MM.1S (cell line): ENCODE data around the gene MOB2.

Source experiments
- DNase-seq: peaks from one replicate; pipeline ENCODE4 v3.0.0-alpha.2; 2015
- H2AFZ ChIP-seq: fragments of 300-600 bp; sonication (generic); 2 replicates; pipeline ENCODE4 v1.6.0; 2016; ENCODE audit warnings: antibody characterized with exemption, low read length
- H3F3A ChIP-seq: fragments of 300-600 bp; sonication (generic); 2 replicates; pipeline ENCODE4 v1.6.1; 2016; ENCODE audit warnings: mild to moderate bottlenecking, antibody characterized with exemption, low read length, moderate library complexity, mixed read lengths; ENCODE audit not compliant: insufficient read depth
- H3K27ac ChIP-seq: fragments of 300-600 bp; sonication (generic); 2 replicates; pipeline ENCODE4 v1.5.1; 2016; ENCODE audit warnings: mild to moderate bottlenecking, low read length
- H3K27me3 ChIP-seq: fragments of 300-600 bp; sonication (generic); replicated peaks from 2 replicates; pipeline ENCODE4 v1.6.0; 2016; ENCODE audit warnings: low read length; ENCODE audit not compliant: insufficient read depth
- H3K36me3 ChIP-seq: fragments of 300-600 bp; sonication (generic); replicated peaks from 2 replicates; pipeline ENCODE4 v1.6.1; 2016; ENCODE audit warnings: mild to moderate bottlenecking, low read length, mixed read lengths; ENCODE audit not compliant: insufficient read depth
- H3K4me1 ChIP-seq: fragments of 300-600 bp; sonication (generic); 2 replicates; pipeline ENCODE4 v1.6.1; 2016; ENCODE audit warnings: low read length, mixed read lengths
- H3K4me2 ChIP-seq: fragments of 300-600 bp; sonication (generic); 2 replicates; pipeline ENCODE4 v1.6.0; 2016; ENCODE audit warnings: low read depth, low read length
- H3K4me3 ChIP-seq: fragments of 300-600 bp; sonication (generic); 2 replicates; pipeline ENCODE4 v1.5.1; 2016; ENCODE audit warnings: low read length, mixed read lengths
- H3K79me2 ChIP-seq: fragments of 300-600 bp; sonication (generic); 2 replicates; pipeline ENCODE4 v1.6.1; 2016; ENCODE audit warnings: mixed run types, low read length, mixed read lengths
- H3K9ac ChIP-seq: fragments of 300-600 bp; sonication (generic); 2 replicates; pipeline ENCODE4 v1.6.1; 2016; ENCODE audit warnings: low read length, mixed read lengths
- H3K9me2 ChIP-seq: fragments of 300-600 bp; sonication (generic); replicated peaks from 2 replicates; pipeline ENCODE4 v1.6.1; 2016; ENCODE audit warnings: mild to moderate bottlenecking, low read length, mixed read lengths; ENCODE audit not compliant: insufficient read depth
- H3K9me3 ChIP-seq: fragments of 300-600 bp; sonication (generic); replicated peaks from 2 replicates; pipeline ENCODE4 v1.6.1; 2016; ENCODE audit warnings: mild to moderate bottlenecking, low read length, mixed read lengths; ENCODE audit not compliant: insufficient read depth
- H4K20me1 ChIP-seq: fragments of 300-600 bp; sonication (generic); 2 replicates; pipeline ENCODE4 v1.6.1; 2016; ENCODE audit warnings: mild to moderate bottlenecking, low read length, moderate library complexity, mixed read lengths; ENCODE audit not compliant: insufficient read depth
- CTCF ChIP-seq: fragments of 300-600 bp; sonication (generic); IDR thresholded peaks from 2 replicates; pipeline ENCODE4 v1.5.1; 2016; ENCODE audit warnings: antibody characterized with exemption, low read length, mixed read lengths
- EZH2 ChIP-seq: fragments of 300-600 bp; sonication (generic); optimal IDR thresholded peaks from 2 replicates; pipeline ENCODE3; 2017; ENCODE audit warnings: low read depth, mild to moderate bottlenecking, antibody characterized with exemption, low read length, mixed read lengths
- EZH2phosphoT487 ChIP-seq: fragments of 300-600 bp; sonication (generic); IDR thresholded peaks from 2 replicates; pipeline ENCODE4 v1.6.1; 2018; ENCODE audit warnings: antibody characterized with exemption, low read length

The MOB2 gene

DNA sequence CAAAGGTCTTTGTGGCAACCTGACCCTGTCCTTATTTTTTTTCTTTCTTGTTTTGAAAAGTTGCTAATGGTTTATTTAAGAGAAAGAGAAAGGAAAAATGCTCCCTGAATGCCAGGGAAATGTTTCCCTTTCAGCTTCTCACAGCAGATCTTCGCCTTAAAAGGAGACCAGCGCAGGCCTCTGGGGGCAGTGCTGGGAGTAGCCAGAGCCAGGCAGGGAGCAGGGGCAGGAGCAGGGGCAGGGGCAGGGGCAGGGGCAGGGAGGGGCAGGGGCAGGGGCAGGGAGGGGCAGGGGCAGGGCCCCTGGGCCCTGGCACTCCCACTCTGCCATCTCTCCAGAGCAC is 5.1 kb downstream of the MOB2 start:
- Histone ChIP-seq H3K9me3 (no peaks in the 10 kb centered on the region), H3K4me2 (no peak overlapping the region), H3K27me3 (no peaks in the 10 kb centered on the region), H4K20me1 (no peaks in the 10 kb centered on the region), H3K79me2 (no peaks in the 10 kb centered on the region), H3K9me2 (no peaks in the 10 kb centered on the region), H3F3A (no peaks in the 10 kb centered on the region), H3K4me3 (no peak overlapping the region), H3K9ac (no peak overlapping the region), H3K36me3 (no peaks in the 10 kb centered on the region), H3K4me1 (no peaks in the 10 kb centered on the region), H3K27ac (no peak overlapping the region), H2AFZ (no peak overlapping the region)
- DNase-seq: no peak
- TF ChIP-seq CTCF (no peak), EZH2phosphoT487 (no peak), EZH2 (no peak)

- TF ChIP-seq CTCF: no peak
- no peak for TF ChIP-seq EZH2phosphoT487
- TF ChIP-seq EZH2: no peak
- no peak for DNase-seq
- H3K4me2 ChIP-seq: no peak overlapping the region
- H3K4me1 ChIP-seq: no peaks in the 10 kb centered on the region
- H3K9ac ChIP-seq: no peak overlapping the region
- H3F3A ChIP-seq: no peaks in the 10 kb centered on the region
- no peaks in the 10 kb centered on the region for H4K20me1 ChIP-seq
- no peaks in the 10 kb centered on the region for H3K79me2 ChIP-seq
- H3K9me3 ChIP-seq: no peaks in the 10 kb centered on the region
- H3K27me3 ChIP-seq: no peaks in the 10 kb centered on the region
- no peaks in the 10 kb centered on the region for H3K9me2 ChIP-seq
- no peak overlapping the region for H3K4me3 ChIP-seq
- H2AFZ ChIP-seq: no peak overlapping the region
- no peak overlapping the region for H3K27ac ChIP-seq
- no peaks in the 10 kb centered on the region for H3K36me3 ChIP-seq
Measured at GRCh38 chr11:1480555-1481482, 5.8 kb downstream of the MOB2 start.

- no peak overlapping the region for H3K4me3 ChIP-seq
- H3K9me2 ChIP-seq: no peaks in the 10 kb centered on the region
- DNase-seq: no peak
- no peaks in the 10 kb centered on the region for H3F3A ChIP-seq
- no peak overlapping the region for H3K9ac ChIP-seq
- H3K27ac ChIP-seq: no peak overlapping the region
- no peak overlapping the region for H3K4me2 ChIP-seq
- no peaks in the 10 kb centered on the region for H3K27me3 ChIP-seq
- TF ChIP-seq EZH2 (no peak), EZH2phosphoT487 (no peak), CTCF (no peak)
- no peaks in the 10 kb centered on the region for H3K9me3 ChIP-seq
- H2AFZ ChIP-seq: no peak overlapping the region
- no peaks in the 10 kb centered on the region for H4K20me1 ChIP-seq
- H3K79me2 ChIP-seq: no peaks in the 10 kb centered on the region
- no peaks in the 10 kb centered on the region for H3K36me3 ChIP-seq
- H3K4me1 ChIP-seq: no peaks in the 10 kb centered on the region
Measured at GRCh38 chr11:1480191-1480554, 6.4 kb downstream of the MOB2 start.
